GM08714 (cell line): Measurements from ENCODE around the gene COPG1.

ENCODE experiments used
- H3K4me3 ChIP-seq: fragments of 200-500 bp; sonication (Bioruptor generic); 2 replicates; pipeline ENCODE4 v1.5.1; 2014; ENCODE audit warnings: mild to moderate bottlenecking, low read length, inconsistent platforms
- ZNF274 ChIP-seq: IDR thresholded peaks from 2 replicates; pipeline ENCODE4 v1.6.1; 2012; ENCODE audit warnings: mild to moderate bottlenecking, low read depth, low read length

COPG1 gene

GRCh38 chr3:129312021-129312639 lies 62.7 kb downstream of the COPG1 start:
- TF ChIP-seq ZNF274, result no peak
- no peak overlapping the region for H3K4me3 ChIP-seq

GRCh38 chr3:129312671-129313414 lies 63.4 kb downstream of the COPG1 start:
- TF ChIP-seq ZNF274, result no peak
- H3K4me3 ChIP-seq, result no peak overlapping the region

- H3K4me3 ChIP-seq, result no peak overlapping the region
- TF ChIP-seq ZNF274, result no peak
Observed at GRCh38 chr3:129313415-129313664, 63.9 kb downstream of the COPG1 start.

GRCh38 chr3:129313665-129314385 lies 64.4 kb downstream of the COPG1 start:
- H3K4me3 ChIP-seq, result no peak overlapping the region
- TF ChIP-seq ZNF274, result no peak

GRCh38 chr3:129314386-129315222 lies 65.2 kb downstream of the COPG1 start:
- no peak for TF ChIP-seq ZNF274
- H3K4me3 ChIP-seq, result peak overlapping the region; percentile 60

- no peak for TF ChIP-seq ZNF274
- H3K4me3 ChIP-seq, result peak overlapping the region; percentile 60
Observed at GRCh38 chr3:129315223-129315997, 66.0 kb downstream of the COPG1 start.

GRCh38 chr3:129315998-129316247 lies 66.5 kb downstream of the COPG1 start:
- TF ChIP-seq ZNF274, result no peak
- peak overlapping the region; percentile 73 for H3K4me3 ChIP-seq

- no peak for TF ChIP-seq ZNF274
- peak overlapping the region; percentile 73; the same call in 1 of the 2 replicates for H3K4me3 ChIP-seq
Observed at GRCh38 chr3:129316248-129317013, 67.0 kb downstream of the COPG1 start.

GRCh38 chr3:129317014-129317771 lies 67.8 kb downstream of the COPG1 start:
- no peak overlapping the region; the same call in 1 of the 2 replicates for H3K4me3 ChIP-seq
- no peak for TF ChIP-seq ZNF274

- TF ChIP-seq ZNF274, result no peak
- no peak overlapping the region for H3K4me3 ChIP-seq
Observed at GRCh38 chr3:129317848-129318247, 68.4 kb downstream of the COPG1 start.

GRCh38 chr3:129318921-129319320 lies 69.5 kb downstream of the COPG1 start:
- no peak overlapping the region for H3K4me3 ChIP-seq
- no peak for TF ChIP-seq ZNF274

- H3K4me3 ChIP-seq, result no peak overlapping the region
- TF ChIP-seq ZNF274, result no peak
Observed at GRCh38 chr3:129320261-129320660, 70.9 kb downstream of the COPG1 start.
